WTC11 (cell line): ENCODE measurements around the gene RIMKLB. TPM values are rescaled to one million over a fixed set of nuclear protein-coding genes. Genes with fewer than 3 reads are reported as not detected.

Source experiments
- ATAC-seq: fragments of 200-7000 bp; cut with Tn5 transposase; 2 replicates; pipeline ENCODE4 v1.10.0; 2021; ENCODE audit warnings: mild to moderate bottlenecking, moderate library complexity
- CTCF ChIA-PET: fragments of 300-600 bp; sonication (Branson Sonifier 250); formaldehyde crosslinking; loops from one replicate; lab custom pipeline; 2021; ENCODE audit warnings: antibody characterized with exemption; lab: Charles Lee
- POLR2A ChIA-PET: fragments of 350-600 bp; sonication (Branson Sonifier 250); formaldehyde crosslinking; loops from one replicate; lab custom pipeline; 2021; ENCODE audit warnings: antibody characterized with exemption; lab: Charles Lee
- DNase-seq: peaks from one replicate; pipeline ENCODE4 v3.0.0; 2021; ENCODE audit warnings: low spot score
- H3K27ac Mint-ChIP-seq: 2 replicates; pipeline ENCODE4 v1.8.0; 2021; ENCODE audit warnings: mixed read lengths
- H3K27me3 Mint-ChIP-seq: 2 replicates; pipeline ENCODE4 v1.8.0; 2021; ENCODE audit warnings: low read depth, mild to moderate bottlenecking, moderate library complexity, mixed read lengths
- H3K36me3 Mint-ChIP-seq: 2 replicates; pipeline ENCODE4 v1.8.0; 2021; ENCODE audit warnings: mixed read lengths
- H3K4me1 Mint-ChIP-seq: 2 replicates; pipeline ENCODE4 v1.8.0; 2022; ENCODE audit warnings: mixed read lengths
- H3K4me3 Mint-ChIP-seq: 2 replicates; pipeline ENCODE4 v1.8.0; 2021; ENCODE audit warnings: mild to moderate bottlenecking, moderate library complexity, mixed read lengths
- H3K9me3 Mint-ChIP-seq: 2 replicates; pipeline ENCODE4 v1.8.0; 2021; ENCODE audit warnings: mixed read lengths
- ETV6 ChIP-seq: sonication (generic); formaldehyde crosslinking; IDR thresholded peaks from 2 replicates; pipeline ENCODE4 v1.8.1; 2022; ENCODE audit warnings: mild to moderate bottlenecking, missing genetic modification reagents
- IRF1 ChIP-seq: sonication (generic); formaldehyde crosslinking; IDR thresholded peaks from 2 replicates; pipeline ENCODE4 v1.8.0; 2023; ENCODE audit warnings: missing genetic modification reagents
- IRF2 ChIP-seq: sonication (generic); formaldehyde crosslinking; IDR thresholded peaks from 2 replicates; pipeline ENCODE4 v1.8.0; 2022; ENCODE audit warnings: low read depth, missing genetic modification reagents, borderline replicate concordance
- MAX ChIP-seq: sonication (generic); formaldehyde crosslinking; IDR thresholded peaks from 2 replicates; pipeline ENCODE4 v1.8.0; 2022; ENCODE audit warnings: mild to moderate bottlenecking, missing genetic modification reagents
- SMAD3 ChIP-seq: sonication (generic); formaldehyde crosslinking; IDR thresholded peaks from 2 replicates; pipeline ENCODE4 v1.8.0; 2022; ENCODE audit warnings: missing genetic modification reagents, mild to moderate bottlenecking, borderline replicate concordance
- TEAD1 ChIP-seq: sonication (generic); formaldehyde crosslinking; IDR thresholded peaks from 2 replicates; pipeline ENCODE4 v1.8.0; 2022; ENCODE audit warnings: mild to moderate bottlenecking, missing genetic modification reagents
- TP53 ChIP-seq: sonication (generic); formaldehyde crosslinking; IDR thresholded peaks from 2 replicates; pipeline ENCODE4 v1.8.1; 2023; ENCODE audit warnings: mild to moderate bottlenecking, missing genetic modification reagents
- ZBTB21 ChIP-seq: sonication (generic); formaldehyde crosslinking; IDR thresholded peaks from 2 replicates; pipeline ENCODE4 v1.8.1; 2023; ENCODE audit warnings: mild to moderate bottlenecking, missing genetic modification reagents, borderline replicate concordance
- ZNF138 ChIP-seq: sonication (generic); formaldehyde crosslinking; conservative IDR thresholded peaks from 2 replicates; pipeline ENCODE4 v1.8.1; 2022; ENCODE audit warnings: mild to moderate bottlenecking, moderate library complexity, missing genetic modification reagents
- ZNF317 ChIP-seq: sonication (generic); formaldehyde crosslinking; IDR thresholded peaks from 2 replicates; pipeline ENCODE4 v1.8.1; 2023; ENCODE audit warnings: low read depth, mild to moderate bottlenecking, moderate library complexity, missing genetic modification reagents, borderline replicate concordance
- ZNF425 ChIP-seq: fragments of 250-450 bp; sonication (Bioruptor Pico); conservative IDR thresholded peaks from 2 replicates; pipeline ENCODE4 v1.9.0; 2021; ENCODE audit warnings: mild to moderate bottlenecking
- ZNF671 ChIP-seq: fragments of 250-450 bp; sonication (Bioruptor Pico); IDR thresholded peaks from 2 replicates; pipeline ENCODE4 v1.8.0; 2021; ENCODE audit warnings: mild to moderate bottlenecking
- total RNA-seq: library from RNA; stranded (reverse); gene quantifications from 3 replicates; pipeline ENCODE4 v1.2.3, GENCODE V29; 2021
- TF ChIP-seq, protein P1 (sequence below): sonication (generic); formaldehyde crosslinking; IDR thresholded peaks from 2 replicates; pipeline ENCODE4 v1.8.1; 2023; ENCODE audit warnings: mild to moderate bottlenecking, missing genetic modification reagents, moderate library complexity
- TF ChIP-seq, protein P2 (sequence below): fragments of 250-450 bp; sonication (Bioruptor Pico); IDR thresholded peaks from 2 replicates; pipeline ENCODE4 v1.9.0; 2021; ENCODE audit warnings: mild to moderate bottlenecking
- TF ChIP-seq, protein P3 (sequence below): sonication (generic); formaldehyde crosslinking; IDR thresholded peaks from 2 replicates; pipeline ENCODE4 v1.8.0; 2023; ENCODE audit warnings: mild to moderate bottlenecking, missing genetic modification reagents
- TF ChIP-seq, protein P4 (sequence below): fragments of 250-450 bp; sonication (Bioruptor Pico); IDR thresholded peaks from 2 replicates; pipeline ENCODE4 v2.1.2; 2022; ENCODE audit warnings: mild to moderate bottlenecking, moderate library complexity

The RIMKLB gene
- total RNA-seq, 1 experiment from 2014 or later: 106 TPM

- ATAC-seq: no peak
- peaks cover 59% of the 10 kb centered on the region for H3K4me1 Mint-ChIP-seq
- ChIA-PET POLR2A (interaction anchor here (1.5 to 1.9 kb wide), 2 partner anchors 9 to 118 kb away, joined by 3 to 8 read pairs; no protein-coding TSS in a partner anchor), CTCF (interaction anchor here (1.5 to 1.8 kb wide), 2 partner anchors 15 to 164 kb away, joined by 3 to 7 read pairs; no protein-coding TSS in a partner anchor)
- peak overlapping the region; percentile 79 for H3K4me3 Mint-ChIP-seq
- no peaks in the 10 kb centered on the region for H3K27me3 Mint-ChIP-seq
- no peak for TF ChIP-seq ZNF138 (CRISPR knock-in tag)
- no peak for DNase-seq
- H3K9me3 Mint-ChIP-seq: no peaks in the 10 kb centered on the region
- peaks cover 14% of the 10 kb centered on the region for H3K36me3 Mint-ChIP-seq
- H3K27ac Mint-ChIP-seq: peak overlapping the region; percentile 95
These were observed 1.2 kb upstream of the RIMKLB start for GRCh38 chr12:8696442-8697090.

- POLR2A ChIA-PET: interaction anchor here (0.9 to 1.9 kb wide), 5 partner anchors 9 to 217 kb away, joined by 3 to 8 read pairs (median 3); no protein-coding TSS in a partner anchor
These were observed 693 bp upstream of the RIMKLB start for GRCh38 chr12:8697120-8697475.

GRCh38 chr12:8698132-8698851 lies 501 bp downstream of the RIMKLB start:
- peak; percentile 52 for ATAC-seq
- peak overlapping the region; percentile 79 for H3K4me3 Mint-ChIP-seq
- CTCF ChIA-PET: interaction anchor here (0.5 to 1.7 kb wide), 5 partner anchors 125 to 586 kb away, joined by 3 to 12 read pairs (median 3); no protein-coding TSS in a partner anchor
- peaks cover 55% of the 10 kb centered on the region for H3K4me1 Mint-ChIP-seq
- POLR2A ChIA-PET: interaction anchor here (0.7 to 1.9 kb wide), 6 partner anchors 10 to 215 kb away, joined by 3 to 8 read pairs (median 3); partner anchors contain the start of gene A2ML1
- DNase-seq: peak; percentile 70
- H3K27me3 Mint-ChIP-seq: no peaks in the 10 kb centered on the region
- no peaks in the 10 kb centered on the region for H3K9me3 Mint-ChIP-seq
- H3K36me3 Mint-ChIP-seq: peaks cover 14% of the 10 kb centered on the region
- peak overlapping the region; percentile 94 for H3K27ac Mint-ChIP-seq
- TF ChIP-seq IRF2 (CRISPR knock-in tag): no peak
- TF ChIP-seq, protein P1, sequence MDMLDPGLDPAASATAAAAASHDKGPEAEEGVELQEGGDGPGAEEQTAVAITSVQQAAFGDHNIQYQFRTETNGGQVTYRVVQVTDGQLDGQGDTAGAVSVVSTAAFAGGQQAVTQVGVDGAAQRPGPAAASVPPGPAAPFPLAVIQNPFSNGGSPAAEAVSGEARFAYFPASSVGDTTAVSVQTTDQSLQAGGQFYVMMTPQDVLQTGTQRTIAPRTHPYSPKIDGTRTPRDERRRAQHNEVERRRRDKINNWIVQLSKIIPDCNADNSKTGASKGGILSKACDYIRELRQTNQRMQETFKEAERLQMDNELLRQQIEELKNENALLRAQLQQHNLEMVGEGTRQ (CRISPR knock-in tag): peak; percentile 88
- peak; percentile 30; the same call in 1 of the 2 replicates for TF ChIP-seq MAX (CRISPR knock-in tag)
- TF ChIP-seq ZNF671: no peak
- 0 out of 2 replicates have a peak, but pooled peaks have one; percentile 11 for TF ChIP-seq SMAD3 (CRISPR knock-in tag)
- 0 out of 2 replicates have a peak, but pooled peaks have one; percentile 13 for TF ChIP-seq ZNF317 (CRISPR knock-in tag)
- TF ChIP-seq IRF1 (CRISPR knock-in tag): no peak
- TF ChIP-seq, protein P2, sequence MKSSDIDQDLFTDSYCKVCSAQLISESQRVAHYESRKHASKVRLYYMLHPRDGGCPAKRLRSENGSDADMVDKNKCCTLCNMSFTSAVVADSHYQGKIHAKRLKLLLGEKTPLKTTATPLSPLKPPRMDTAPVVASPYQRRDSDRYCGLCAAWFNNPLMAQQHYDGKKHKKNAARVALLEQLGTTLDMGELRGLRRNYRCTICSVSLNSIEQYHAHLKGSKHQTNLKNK (CRISPR knock-in tag): no peak
- TF ChIP-seq ZBTB21 (CRISPR knock-in tag): no peak; the same call in 1 of the 2 replicates

More at GRCh38 chr12:8697120-8697475, 693 bp upstream of the RIMKLB start:
- CTCF ChIA-PET: interaction anchor here (0.9 to 1.8 kb wide), 5 partner anchors 15 to 193 kb away, joined by 3 to 12 read pairs (median 3); no protein-coding TSS in a partner anchor
- Mint-ChIP-seq H3K36me3 (peaks cover 14% of the 10 kb centered on the region), H3K27me3 (no peaks in the 10 kb centered on the region), H3K4me3 (peak overlapping the region; percentile 79), H3K27ac (peak overlapping the region; percentile 95), H3K4me1 (peaks cover 57% of the 10 kb centered on the region), H3K9me3 (no peaks in the 10 kb centered on the region)
- TF ChIP-seq, protein P3, sequence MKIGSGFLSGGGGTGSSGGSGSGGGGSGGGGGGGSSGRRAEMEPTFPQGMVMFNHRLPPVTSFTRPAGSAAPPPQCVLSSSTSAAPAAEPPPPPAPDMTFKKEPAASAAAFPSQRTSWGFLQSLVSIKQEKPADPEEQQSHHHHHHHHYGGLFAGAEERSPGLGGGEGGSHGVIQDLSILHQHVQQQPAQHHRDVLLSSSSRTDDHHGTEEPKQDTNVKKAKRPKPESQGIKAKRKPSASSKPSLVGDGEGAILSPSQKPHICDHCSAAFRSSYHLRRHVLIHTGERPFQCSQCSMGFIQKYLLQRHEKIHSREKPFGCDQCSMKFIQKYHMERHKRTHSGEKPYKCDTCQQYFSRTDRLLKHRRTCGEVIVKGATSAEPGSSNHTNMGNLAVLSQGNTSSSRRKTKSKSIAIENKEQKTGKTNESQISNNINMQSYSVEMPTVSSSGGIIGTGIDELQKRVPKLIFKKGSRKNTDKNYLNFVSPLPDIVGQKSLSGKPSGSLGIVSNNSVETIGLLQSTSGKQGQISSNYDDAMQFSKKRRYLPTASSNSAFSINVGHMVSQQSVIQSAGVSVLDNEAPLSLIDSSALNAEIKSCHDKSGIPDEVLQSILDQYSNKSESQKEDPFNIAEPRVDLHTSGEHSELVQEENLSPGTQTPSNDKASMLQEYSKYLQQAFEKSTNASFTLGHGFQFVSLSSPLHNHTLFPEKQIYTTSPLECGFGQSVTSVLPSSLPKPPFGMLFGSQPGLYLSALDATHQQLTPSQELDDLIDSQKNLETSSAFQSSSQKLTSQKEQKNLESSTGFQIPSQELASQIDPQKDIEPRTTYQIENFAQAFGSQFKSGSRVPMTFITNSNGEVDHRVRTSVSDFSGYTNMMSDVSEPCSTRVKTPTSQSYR (CRISPR knock-in tag): no peak
- TF ChIP-seq TEAD1 (CRISPR knock-in tag) (0 out of 2 replicates have a peak, but pooled peaks have one; percentile 57), ETV6 (CRISPR knock-in tag) (0 out of 2 replicates have a peak, but pooled peaks have one; percentile 48), TP53 (no peak), ZNF425 (CRISPR knock-in tag) (no peak)
- TF ChIP-seq, protein P4, sequence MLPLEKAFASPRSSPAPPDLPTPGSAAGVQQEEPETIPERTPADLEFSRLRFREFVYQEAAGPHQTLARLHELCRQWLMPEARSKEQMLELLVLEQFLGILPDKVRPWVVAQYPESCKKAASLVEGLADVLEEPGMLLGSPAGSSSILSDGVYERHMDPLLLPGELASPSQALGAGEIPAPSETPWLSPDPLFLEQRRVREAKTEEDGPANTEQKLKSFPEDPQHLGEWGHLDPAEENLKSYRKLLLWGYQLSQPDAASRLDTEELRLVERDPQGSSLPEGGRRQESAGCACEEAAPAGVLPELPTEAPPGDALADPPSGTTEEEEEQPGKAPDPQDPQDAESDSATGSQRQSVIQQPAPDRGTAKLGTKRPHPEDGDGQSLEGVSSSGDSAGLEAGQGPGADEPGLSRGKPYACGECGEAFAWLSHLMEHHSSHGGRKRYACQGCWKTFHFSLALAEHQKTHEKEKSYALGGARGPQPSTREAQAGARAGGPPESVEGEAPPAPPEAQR: no peak
- DNase-seq: no peak
- ATAC-seq: peak; percentile 0
